Anterior cingulate cortex (tissue), 58 donors: Measurements from ENCODE around the gene CENPT.

Experiments used
- DNase-seq, 58 donors: peaks; one replicate each; lab custom pipeline; 2025; lab: John Stamatoyannopoulos, UW

The CENPT gene

GRCh38 chr16:67779256-67780014 lies 68.1 kb downstream of the CENPT start:
- DNase-seq = no peak
